ENCODE measurements around the gene SLC25A43. TPM values are rescaled to one million over a fixed set of nuclear protein-coding genes. Genes with fewer than 3 reads are reported as not detected.

Gene SLC25A43
- total and polyA plus RNA-seq, 2 of the 4 experiments (the other 2 are of a cell fraction) = 12.3 to 12.5 TPM

DNA sequence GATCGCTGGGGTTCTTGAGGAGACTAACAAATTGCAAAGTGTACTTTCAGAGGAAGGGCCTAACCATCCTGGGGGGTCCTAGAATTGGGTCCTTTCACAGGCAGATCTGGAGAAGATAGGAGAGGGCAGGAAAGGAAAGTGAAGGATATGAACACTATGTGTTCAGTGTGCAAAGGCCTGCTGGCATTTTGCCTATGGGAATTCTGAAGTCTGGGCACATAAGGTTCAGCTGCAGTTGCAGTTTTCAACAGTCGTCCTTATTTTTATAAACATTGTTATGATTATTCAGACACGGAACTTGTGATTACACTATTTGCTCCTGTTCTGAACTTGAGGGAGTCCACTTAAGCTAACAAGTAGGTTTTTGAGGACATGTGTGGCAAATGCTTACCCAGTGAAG, 67.8 kb downstream of the SLC25A43 start:
- H2AFZ ChIP-seq (replicated peaks; ENCODE audit: low read length, poor library complexity) = no peak overlapping the region
- H2BK5ac ChIP-seq (ENCODE audit: low read depth, low read length, poor library complexity, severe bottlenecking) = no peak overlapping the region
- H3K79me1 ChIP-seq (ENCODE audit: low read depth in 1 of 2, low read length in 2 of 2) = peaks cover 10 to 13% of the 10 kb centered on the region in 2 experiments
- no peak for DNase-seq
- no peak overlapping the region for H3K27ac ChIP-seq (ENCODE audit: insufficient read depth, low read length)
- no peaks in the 10 kb centered on the region for H3K27me3 ChIP-seq (ENCODE audit: control insufficient read depth, insufficient read depth, low read length)
- dilution Hi-C loops (cut with HindIII; ENCODE audit: low sequenced_read_pairs, unreplicated experiment) (no loop called here), intact Hi-C loops (cut with micrococcal nuclease) (no loop called here), in situ Hi-C loops (cut with MboI; ENCODE audit: low sequenced_read_pairs) (no loop called here)
- BruUV-seq (replicated peaks) = no TSS peak
- H3K4me2 ChIP-seq (ENCODE audit: low read depth, low read length) = no peak overlapping the region
- H4K20me1 ChIP-seq (ENCODE audit: insufficient read depth, low read length) = peaks cover 8% of the 10 kb centered on the region
- ATAC-seq (ENCODE audit: low read depth) = no peak
- H4K8ac ChIP-seq (ENCODE audit: low read depth in 2 of 2, low read length in 2 of 2) = no peak overlapping the region
- H3K23ac ChIP-seq (ENCODE audit: low read depth, low read length) = no peak overlapping the region
- TF ChIP-seq, protein P1, sequence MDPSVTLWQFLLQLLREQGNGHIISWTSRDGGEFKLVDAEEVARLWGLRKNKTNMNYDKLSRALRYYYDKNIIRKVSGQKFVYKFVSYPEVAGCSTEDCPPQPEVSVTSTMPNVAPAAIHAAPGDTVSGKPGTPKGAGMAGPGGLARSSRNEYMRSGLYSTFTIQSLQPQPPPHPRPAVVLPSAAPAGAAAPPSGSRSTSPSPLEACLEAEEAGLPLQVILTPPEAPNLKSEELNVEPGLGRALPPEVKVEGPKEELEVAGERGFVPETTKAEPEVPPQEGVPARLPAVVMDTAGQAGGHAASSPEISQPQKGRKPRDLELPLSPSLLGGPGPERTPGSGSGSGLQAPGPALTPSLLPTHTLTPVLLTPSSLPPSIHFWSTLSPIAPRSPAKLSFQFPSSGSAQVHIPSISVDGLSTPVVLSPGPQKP (IDR thresholded peaks at IDR 0.05; ENCODE audit: borderline replicate concordance, low read depth, low read length) = no peak
- no peak for TF ChIP-seq CHD1 (IDR thresholded peaks at IDR 0.05; ENCODE audit: low read depth, low read length)
- TF ChIP-seq RFX5 (IDR thresholded peaks at IDR 0.05; ENCODE audit: low read depth, low read length) = no peak
- no peak for TF ChIP-seq CEBPB (IDR thresholded peaks at IDR 0.05; ENCODE audit: low read depth, low read length)
- TF ChIP-seq, protein P2, sequence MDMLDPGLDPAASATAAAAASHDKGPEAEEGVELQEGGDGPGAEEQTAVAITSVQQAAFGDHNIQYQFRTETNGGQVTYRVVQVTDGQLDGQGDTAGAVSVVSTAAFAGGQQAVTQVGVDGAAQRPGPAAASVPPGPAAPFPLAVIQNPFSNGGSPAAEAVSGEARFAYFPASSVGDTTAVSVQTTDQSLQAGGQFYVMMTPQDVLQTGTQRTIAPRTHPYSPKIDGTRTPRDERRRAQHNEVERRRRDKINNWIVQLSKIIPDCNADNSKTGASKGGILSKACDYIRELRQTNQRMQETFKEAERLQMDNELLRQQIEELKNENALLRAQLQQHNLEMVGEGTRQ (IDR thresholded peaks at IDR 0.05; ENCODE audit: low read depth, low read length) = no peak
- no peak for TF ChIP-seq NFE2L2 (IDR thresholded peaks at IDR 0.05; ENCODE audit: low read depth, low read length)
- no peak for TF ChIP-seq RAD21 (IDR thresholded peaks at IDR 0.05; ENCODE audit: low read length)
- TF ChIP-seq MAZ (IDR thresholded peaks at IDR 0.05; ENCODE audit: borderline replicate concordance, low read depth, low read length) = no peak
- TF ChIP-seq MAFK (IDR thresholded peaks at IDR 0.05; ENCODE audit: low read depth, low read length) = no peak
- TF ChIP-seq, protein P3, sequence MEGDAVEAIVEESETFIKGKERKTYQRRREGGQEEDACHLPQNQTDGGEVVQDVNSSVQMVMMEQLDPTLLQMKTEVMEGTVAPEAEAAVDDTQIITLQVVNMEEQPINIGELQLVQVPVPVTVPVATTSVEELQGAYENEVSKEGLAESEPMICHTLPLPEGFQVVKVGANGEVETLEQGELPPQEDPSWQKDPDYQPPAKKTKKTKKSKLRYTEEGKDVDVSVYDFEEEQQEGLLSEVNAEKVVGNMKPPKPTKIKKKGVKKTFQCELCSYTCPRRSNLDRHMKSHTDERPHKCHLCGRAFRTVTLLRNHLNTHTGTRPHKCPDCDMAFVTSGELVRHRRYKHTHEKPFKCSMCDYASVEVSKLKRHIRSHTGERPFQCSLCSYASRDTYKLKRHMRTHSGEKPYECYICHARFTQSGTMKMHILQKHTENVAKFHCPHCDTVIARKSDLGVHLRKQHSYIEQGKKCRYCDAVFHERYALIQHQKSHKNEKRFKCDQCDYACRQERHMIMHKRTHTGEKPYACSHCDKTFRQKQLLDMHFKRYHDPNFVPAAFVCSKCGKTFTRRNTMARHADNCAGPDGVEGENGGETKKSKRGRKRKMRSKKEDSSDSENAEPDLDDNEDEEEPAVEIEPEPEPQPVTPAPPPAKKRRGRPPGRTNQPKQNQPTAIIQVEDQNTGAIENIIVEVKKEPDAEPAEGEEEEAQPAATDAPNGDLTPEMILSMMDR (conservative IDR thresholded peaks at IDR 0.05; ENCODE audit: low read depth, low read length) = no peak
- no peak for TF ChIP-seq POLR2A (IDR thresholded peaks at IDR 0.05; ENCODE audit: low read depth, low read length)
- no peak overlapping the region for H4K91ac ChIP-seq (ENCODE audit: insufficient read depth, low read depth, low read length)
- H2AK5ac ChIP-seq (ENCODE audit: low read depth, low read length) = no peak overlapping the region
- H3K4me3 ChIP-seq (ENCODE audit: insufficient read depth, low read depth, low read length) = no peak overlapping the region
- H3K36me3 ChIP-seq (ENCODE audit: control insufficient read depth, insufficient read depth, low read length) = peaks cover 5% of the 10 kb centered on the region
- H3K56ac ChIP-seq (ENCODE audit: extremely low read depth, insufficient read depth, low read length) = no peak overlapping the region
- no peak overlapping the region for H3K9ac ChIP-seq (ENCODE audit: low read depth, low read length)
- H2BK15ac ChIP-seq (ENCODE audit: low read depth, low read length) = no peak overlapping the region
- no peaks in the 10 kb centered on the region for H3K9me3 ChIP-seq (ENCODE audit: control insufficient read depth, insufficient read depth, low read length)
- no peaks in the 10 kb centered on the region for H3K4me1 ChIP-seq (ENCODE audit: control insufficient read depth, insufficient read depth, low read length)
- no peak overlapping the region for H3K18ac ChIP-seq (ENCODE audit: low read depth, low read length)
- peaks cover 5% of the 10 kb centered on the region; the same call in 1 of the 2 replicates for H3K9me1 ChIP-seq (ENCODE audit: insufficient read depth, low read length)
- WGBS, 2 experiments (ENCODE audit: extremely low coverage in 2 of 2, insufficient read length in 1 of 2) = no CpG with 5 or more reads among the region's 3 CpGs
- no peak overlapping the region for H2AK9ac ChIP-seq (replicated peaks; ENCODE audit: low read depth, low read length, poor library complexity)
- CTCF ChIA-PET = no interaction called here
- H2BK120ac ChIP-seq (ENCODE audit: low read depth, low read length) = no peak overlapping the region
- H4K5ac ChIP-seq (ENCODE audit: low read depth, low read length) = no peak overlapping the region
- POLR2A ChIA-PET (ENCODE audit: unreplicated experiment) = no interaction called here
- no peak overlapping the region for H3K14ac ChIP-seq (replicated peaks; ENCODE audit: low read depth, low read length)
- H3K4ac ChIP-seq (ENCODE audit: low read depth, low read length) = no peak overlapping the region
- no peak overlapping the region for H2BK20ac ChIP-seq (ENCODE audit: low read depth, low read length)
